Suppressor macrophage (primary cell): ENCODE measurements around the gene NUDT12.

Experiments
- DNase-seq, 4 experiments: peaks; one replicate each; pipeline ENCODE4 v3.0.0-alpha.2; 2020 to 2022

The NUDT12 gene

DNA sequence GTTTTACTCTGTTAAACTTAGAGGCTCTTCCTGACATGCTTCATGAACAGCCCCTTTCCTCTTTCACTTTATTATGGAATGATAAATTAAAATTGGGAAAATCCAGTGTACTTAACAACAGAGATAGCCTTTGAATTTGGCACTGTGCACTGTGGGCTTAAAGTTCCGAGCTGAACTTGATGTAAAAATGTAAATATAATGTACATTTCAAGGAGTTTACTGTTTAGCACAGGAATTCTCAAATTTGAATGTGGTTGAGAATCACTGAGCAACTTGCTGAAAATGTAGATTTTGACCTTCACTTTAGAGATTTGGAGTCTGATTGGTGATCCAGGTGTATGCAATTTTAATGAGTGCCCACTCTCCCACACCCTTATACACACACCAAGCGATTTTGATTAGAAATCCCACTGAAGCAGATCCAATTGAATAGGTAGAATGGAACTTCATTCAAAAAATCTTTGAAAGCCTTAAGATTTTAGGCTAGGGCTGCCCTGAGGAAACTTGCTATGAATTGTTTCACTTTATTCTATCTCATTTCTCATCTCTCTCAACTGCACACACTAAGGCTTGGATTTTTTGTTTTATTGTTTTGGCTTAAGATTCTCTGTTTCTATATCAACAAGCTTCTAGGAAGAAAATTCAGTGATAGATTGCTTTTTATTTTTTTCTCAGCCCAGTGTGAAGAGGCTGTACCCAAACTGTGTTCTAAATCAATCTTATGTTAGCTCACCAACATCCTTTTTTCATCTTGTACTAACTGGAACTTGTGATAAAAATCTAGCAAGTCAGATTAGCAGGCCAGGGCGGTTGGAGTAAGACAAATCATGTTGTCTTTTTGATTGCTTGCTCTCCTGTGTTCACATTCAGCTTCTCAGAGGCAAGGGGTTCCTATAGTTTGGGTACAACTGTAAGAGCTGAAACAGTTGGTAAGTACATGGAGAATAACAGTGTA, 22.9 kb downstream of the NUDT12 start:
- no peak for DNase-seq

DNA sequence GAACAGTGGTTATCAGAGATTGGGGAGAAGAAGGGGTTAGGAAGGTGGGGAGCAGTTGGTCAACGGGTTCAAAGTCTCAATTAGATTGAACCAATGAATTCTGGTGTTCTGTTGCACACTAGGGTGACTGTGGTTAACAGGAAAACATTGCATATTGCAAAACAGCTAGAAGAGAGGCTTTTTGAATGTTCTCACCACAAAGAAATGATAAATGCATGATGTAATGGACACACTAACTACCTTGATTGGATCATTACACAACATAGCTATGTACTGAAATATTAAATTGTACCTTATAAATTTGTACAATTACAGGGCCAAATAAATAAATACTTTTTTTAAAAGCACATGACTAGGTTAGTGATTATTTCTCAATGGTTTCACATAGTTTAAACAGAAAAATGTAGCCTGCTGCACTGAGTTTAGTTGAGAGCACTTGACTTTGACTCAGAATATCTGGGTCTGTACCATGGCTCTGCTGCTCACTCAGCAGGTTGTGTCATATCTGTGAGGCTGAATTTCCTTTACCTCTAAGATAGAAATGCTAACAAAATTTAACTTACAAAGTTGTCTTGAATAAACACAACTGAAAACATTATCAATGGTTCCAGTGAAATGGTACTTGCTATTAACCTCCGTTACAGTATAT, 30.4 kb downstream of the NUDT12 start:
- no peak for DNase-seq

DNA sequence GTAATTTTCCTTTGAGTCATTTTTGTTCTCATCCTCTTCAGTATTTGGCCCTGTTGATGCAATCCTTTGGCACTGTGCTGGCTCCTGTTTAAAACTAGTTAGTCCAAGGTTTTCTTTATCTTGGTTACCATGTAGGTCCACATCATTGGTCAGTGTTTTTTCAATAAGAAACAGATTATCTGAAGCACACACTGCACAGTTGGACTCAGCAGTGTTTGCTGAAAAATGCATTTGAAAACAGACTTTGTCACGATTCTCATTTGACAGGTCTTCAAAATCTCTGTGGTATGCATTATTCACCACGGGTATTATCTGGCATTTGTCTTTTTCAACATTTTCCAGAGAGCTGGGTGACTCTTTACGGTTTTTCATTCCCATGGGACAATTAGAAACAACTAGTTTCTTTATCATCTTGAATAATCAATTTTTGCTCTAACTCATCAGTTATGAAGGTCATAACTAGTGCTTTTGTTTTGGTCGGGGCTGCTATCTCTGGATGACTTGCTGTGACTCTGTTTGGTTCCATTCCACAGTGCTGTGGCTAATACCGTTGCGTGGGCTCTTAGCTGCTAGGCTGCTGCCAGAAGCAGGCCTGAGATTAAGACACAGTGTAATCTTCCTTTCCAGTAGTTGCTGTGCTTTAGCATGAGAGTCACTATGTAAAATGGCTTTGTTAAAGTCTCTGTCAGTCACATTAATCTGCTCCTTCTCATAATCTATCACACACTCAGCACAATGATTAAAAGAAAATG, 36.2 kb downstream of the NUDT12 start:
- DNase-seq = no peak

DNA sequence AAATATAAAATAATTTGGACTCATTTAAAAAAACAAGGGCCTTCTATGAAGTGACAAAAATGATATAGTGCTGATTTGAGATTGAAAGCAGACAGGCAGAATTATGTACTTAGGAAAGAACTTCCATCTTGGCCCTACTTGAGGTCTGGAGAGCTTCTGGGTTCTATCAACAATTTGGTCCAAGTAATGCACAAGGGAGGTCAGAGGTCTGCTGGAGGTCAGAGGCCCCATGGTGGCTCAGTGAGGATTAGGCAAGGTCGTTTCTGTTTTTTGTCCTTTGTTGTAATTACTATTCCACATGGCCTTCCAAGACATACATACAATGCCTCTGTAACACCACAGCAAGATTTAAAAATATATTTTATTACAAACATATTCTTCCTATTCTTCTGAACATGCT, 37.2 kb downstream of the NUDT12 start:
- no peak for DNase-seq

DNA sequence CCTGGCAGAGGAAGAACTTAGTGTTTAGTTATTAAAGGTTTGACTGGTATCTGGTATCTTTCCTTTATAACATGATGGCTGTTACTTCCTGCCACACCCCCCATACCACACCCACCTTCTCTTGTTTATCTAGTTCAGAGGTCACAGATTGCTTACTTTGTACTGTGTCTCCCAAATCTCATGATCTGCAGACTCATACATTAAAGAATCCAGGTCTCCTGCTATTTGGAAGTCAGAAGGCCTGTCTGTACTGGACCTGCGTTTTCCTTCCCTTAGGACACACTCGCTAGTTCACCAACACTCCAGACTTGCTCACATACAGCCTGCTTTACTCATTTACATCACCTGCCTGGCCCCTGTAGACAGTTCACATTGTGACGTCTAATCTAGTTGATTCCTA, 39.3 kb downstream of the NUDT12 start:
- no peak for DNase-seq

DNA sequence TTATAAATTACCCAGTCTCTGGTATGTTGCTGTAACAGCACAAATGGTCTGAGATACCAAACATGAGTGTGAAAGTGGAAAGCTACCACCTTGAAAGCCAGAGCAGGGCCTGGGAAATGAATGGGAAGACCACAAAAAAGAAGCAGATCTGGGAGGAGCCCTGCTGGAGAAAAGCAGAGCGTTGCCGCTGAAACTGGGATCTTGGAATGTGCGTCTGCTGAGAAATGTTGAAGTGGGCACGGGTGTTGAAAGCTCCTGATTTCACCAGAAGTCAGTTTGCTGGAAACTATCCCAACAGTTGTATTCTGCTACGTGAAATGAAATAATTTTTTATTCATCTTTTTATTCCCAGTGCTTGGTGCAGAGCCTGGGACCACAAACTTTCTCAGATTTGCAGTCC, 40.0 kb downstream of the NUDT12 start:
- no peak for DNase-seq

DNA sequence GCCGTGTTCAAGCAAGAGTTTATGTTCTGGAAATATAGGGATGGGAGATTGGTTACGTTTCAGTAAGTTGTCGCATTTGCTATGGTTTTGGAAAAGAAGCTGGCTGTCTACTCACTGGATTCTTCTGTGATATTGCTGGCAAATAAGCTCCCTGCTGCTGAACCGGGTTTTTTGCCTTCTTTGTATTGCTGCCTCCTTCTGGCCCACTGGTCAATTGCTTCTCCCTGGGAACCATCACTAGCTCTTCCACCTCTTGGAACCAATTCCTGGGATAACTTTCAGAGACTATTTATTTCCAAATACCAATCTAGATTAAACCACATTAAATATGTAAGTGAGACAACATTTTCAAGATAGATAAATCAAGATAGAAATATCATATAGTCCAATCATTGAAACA, 43.0 kb downstream of the NUDT12 start:
- no peak for DNase-seq

DNA sequence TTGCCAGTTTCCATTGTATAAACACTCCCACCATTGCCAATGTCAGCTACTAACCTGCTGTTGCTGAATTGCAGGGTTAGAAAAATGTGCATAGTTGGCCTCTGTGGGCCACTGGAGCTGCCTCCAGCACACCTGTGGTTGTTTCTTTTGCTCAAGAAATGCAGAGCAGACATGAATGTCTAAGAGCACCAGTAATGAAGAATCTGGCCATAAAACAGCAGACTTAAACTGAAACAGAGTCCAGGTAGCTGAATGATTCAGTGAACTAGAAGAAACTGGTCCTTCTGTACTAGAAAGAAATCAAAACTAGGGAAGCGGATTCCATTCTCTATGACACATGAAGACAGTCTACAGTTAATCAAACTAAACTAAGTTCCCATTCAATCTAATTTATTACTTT, 48.2 kb downstream of the NUDT12 start:
- DNase-seq = no peak

DNA sequence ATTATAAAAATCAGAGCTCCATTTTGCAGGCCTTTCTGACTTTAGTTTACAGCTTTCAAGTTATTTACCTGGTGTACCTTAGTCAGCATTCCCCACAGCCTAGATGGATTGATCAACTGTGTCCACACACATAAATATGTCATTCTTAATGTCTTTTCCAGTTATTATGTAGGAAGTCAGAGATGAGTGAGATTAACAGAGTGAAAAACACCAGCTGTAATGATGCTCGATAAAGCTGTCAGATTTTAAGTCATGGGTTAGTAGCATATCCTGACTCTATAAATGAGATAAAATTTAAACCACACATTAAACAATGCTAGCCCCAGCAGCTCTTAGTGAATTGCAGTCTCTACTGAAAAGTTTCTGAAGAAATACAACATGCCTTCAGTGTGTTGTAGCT, 48.9 kb downstream of the NUDT12 start:
- DNase-seq = no peak

DNA sequence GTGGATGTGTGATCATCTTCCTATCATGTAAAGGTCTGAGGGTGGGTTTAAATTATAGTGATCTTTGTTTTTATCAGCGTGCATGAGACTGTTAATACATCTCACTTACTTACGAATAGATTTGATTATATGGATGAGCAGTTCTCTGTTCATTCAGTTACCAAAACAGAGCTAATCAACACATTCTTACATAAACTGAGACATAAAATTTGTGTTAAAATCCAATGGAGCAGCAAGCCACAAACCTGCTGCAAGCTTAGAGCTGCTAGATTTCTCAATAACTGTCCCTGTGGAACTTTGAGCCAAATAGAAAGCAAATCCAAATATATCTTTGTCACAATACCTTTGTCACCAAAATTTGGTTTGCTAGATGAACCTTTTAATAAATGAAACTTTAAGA, 50.1 kb downstream of the NUDT12 start:
- DNase-seq = no peak

DNA sequence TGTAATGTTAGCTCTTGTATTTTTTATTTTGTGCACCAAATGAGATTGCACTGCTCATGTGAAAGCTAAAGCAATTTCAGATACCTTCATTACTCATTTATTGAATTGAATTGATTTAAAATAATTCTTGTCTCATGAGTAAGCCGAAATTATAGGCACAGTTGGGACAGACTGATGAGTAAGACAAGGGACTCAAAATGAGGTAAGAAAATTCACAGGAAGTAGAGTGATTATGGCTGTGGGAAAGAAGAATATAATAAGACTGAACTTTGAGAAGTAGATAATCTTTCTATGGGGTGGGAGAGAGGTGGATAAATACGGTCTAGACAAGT, 51.1 kb downstream of the NUDT12 start:
- no peak for DNase-seq

DNA sequence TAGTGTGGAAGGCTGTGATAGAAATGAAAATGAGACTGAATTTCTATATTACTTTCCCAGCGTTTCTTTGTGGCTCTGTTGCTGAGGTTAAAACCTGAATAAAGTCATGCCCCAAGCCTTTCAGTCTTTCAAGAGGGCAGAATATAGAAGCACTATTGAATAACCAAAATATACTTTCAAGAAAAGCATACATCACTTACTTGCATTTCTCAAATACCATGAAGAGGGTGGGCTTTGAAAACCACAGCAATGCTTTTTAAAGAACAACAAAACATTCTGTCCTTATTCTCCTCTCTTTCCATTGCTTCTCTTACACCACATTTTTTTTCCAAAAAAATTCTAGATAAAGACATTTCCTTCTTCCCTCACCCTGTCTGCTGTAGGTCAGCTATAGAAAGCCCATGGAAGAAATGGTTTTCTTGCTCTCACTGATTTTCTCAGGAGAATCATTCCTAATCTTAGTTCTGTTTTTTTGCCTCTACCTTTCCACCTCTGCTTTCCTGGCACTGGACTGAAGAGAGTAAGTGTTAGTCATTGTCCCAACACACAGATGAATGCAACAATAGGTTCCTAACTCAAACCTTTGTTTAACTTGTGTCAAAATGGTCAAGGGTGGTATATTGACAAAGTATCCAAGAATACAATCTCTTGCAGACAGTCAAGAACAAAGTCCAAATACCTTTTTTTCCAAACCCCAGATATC, 51.6 kb downstream of the NUDT12 start:
- no peak for DNase-seq

DNA sequence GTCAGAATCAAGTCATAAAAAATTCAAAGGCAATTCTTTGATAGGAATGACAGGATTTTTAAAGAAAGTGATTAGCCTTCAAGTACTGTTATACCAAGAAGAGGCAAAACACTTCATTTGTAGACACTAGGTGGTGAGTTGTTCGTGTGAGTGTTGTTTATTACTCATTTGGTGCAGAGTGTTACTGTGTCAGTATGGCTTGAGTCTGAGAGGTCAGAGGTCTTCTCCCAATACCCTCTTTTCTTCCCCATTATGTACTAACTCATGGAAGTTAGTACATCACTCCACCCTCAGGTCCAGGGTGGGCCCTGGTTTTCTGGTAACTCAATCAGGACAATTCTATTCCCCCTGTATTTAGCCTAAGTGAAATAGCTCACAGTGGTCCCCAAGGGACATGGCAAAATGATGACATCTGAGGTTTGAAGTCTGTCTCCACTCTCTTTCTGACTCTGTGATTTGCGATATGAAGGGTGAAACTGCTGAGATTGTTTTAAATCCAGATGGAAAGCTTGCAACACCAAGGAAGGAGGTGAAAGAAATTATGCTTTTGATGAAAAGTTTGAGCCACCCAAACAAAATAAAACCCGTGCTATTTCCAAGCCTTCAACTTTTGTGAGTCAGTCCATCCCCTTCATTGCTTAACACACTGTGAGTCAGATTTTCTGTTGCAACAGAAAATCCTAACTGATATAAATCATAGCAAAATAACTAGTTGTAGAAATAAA, 56.8 kb downstream of the NUDT12 start:
- DNase-seq = peak in 2 of 4 experiments; percentile 10

DNA sequence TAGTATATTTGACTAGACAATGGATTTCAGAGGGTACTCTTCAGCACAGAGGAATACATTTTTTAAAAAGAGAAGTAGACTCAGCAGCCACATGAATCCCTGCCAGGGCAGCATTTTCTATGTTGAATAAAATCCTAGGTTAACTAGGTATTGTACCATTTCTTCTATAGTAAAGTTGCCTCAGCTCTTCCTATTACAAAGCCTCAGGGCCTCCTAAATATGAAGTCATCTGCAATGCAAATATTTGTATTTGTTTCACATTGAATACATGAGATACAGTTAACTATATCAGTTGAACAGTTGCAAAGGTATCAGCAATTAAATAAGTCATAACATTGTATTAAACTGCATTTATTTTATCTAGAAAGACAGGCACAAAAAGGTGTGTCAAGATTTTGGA, 59.5 kb downstream of the NUDT12 start:
- DNase-seq = no peak

DNA sequence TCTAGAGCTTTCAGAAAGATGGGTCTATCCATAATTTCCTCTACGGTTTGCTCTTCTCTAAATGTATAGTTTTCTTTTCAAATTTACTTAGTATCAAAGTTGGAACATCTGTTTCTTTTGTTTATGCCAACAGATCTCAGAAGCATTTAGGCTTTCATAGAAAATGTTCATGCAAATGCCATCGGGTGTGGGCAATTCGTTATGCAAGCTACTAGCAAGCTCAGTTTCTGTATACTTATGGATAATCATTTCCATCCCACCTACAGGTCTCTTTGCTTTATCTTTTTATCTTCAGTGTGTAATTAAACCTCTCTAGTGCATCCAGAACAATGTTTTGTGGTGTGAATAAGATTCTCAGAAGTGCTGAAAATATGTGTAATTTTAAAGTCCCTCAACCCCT, 59.9 kb downstream of the NUDT12 start:
- no peak for DNase-seq
